Keratinocyte (primary cell): Measurements from ENCODE around the gene HRC. TPM values are rescaled to one million over a fixed set of nuclear protein-coding genes. Genes with fewer than 3 reads are reported as not detected.

Source experiments
- DNase-seq: peaks from one replicate; pipeline ENCODE4 v3.0.0-alpha.2; 2011; ENCODE audit warnings: low read depth, missing footprints, low spot score
- FAIRE-seq: peaks from 2 replicates; lab custom pipeline; 2011; peaks lifted over from hg19 to GRCh38; lab: Jason Lieb, UNC
- H2AFZ ChIP-seq: 2 replicates; pipeline ENCODE4 v1.6.0; 2012; ENCODE audit warnings: low read length, control low read depth, inconsistent platforms; ENCODE audit not compliant: control insufficient read depth
- H3K27ac ChIP-seq: 2 replicates; pipeline ENCODE4 v1.5.1; 2011; ENCODE audit warnings: low read length; ENCODE audit not compliant: control insufficient read depth, insufficient read depth
- H3K27me3 ChIP-seq: 3 replicates; pipeline ENCODE4 v1.6.0; 2011; ENCODE audit warnings: low read length; ENCODE audit not compliant: control insufficient read depth, insufficient read depth; ENCODE audit errors: extremely low read depth
- H3K36me3 ChIP-seq, 2 experiments: 2 replicates in 1 of 2; 3 replicates in 1 of 2; pipeline ENCODE4 v1.5.1; 2011; ENCODE audit warnings: low read length in 2 of 2, mild to moderate bottlenecking in 1 of 2; ENCODE audit not compliant: control insufficient read depth in 2 of 2, insufficient read depth in 2 of 2; ENCODE audit errors: extremely low read depth in 1 of 2
- H3K4me1 ChIP-seq: 3 replicates; pipeline ENCODE4 v1.5.1; 2011; ENCODE audit warnings: low read length; ENCODE audit not compliant: control insufficient read depth, insufficient read depth; ENCODE audit errors: extremely low read depth
- H3K4me2 ChIP-seq: 3 replicates; pipeline ENCODE4 v1.6.0; 2011; ENCODE audit warnings: low read depth, low read length; ENCODE audit not compliant: control insufficient read depth, insufficient read depth; ENCODE audit errors: extremely low read depth
- H3K4me3 ChIP-seq, 3 experiments: fragments of 200-600 bp in 1 of 3; sonication (generic) in 1 of 3; 2 replicates in 2 of 3; 3 replicates in 1 of 3; pipeline ENCODE4 v1.5.1; 2011 to 2016; ENCODE audit warnings: low read length in 3 of 3, mild to moderate bottlenecking in 3 of 3, control low read depth in 2 of 3, inconsistent platforms in 1 of 3, low read depth in 1 of 3, mixed read lengths in 1 of 3, mixed run types in 1 of 3, moderate library complexity in 1 of 3; ENCODE audit not compliant: control insufficient read depth in 2 of 3, insufficient read depth in 2 of 3; ENCODE audit errors: extremely low read depth in 1 of 3
- H3K79me2 ChIP-seq: 2 replicates; pipeline ENCODE4 v1.6.0; 2012; ENCODE audit warnings: low read length; ENCODE audit not compliant: control insufficient read depth, insufficient read depth
- H3K9ac ChIP-seq: 3 replicates; pipeline ENCODE4 v1.6.0; 2011; ENCODE audit warnings: low read length; ENCODE audit not compliant: control insufficient read depth, insufficient read depth; ENCODE audit errors: extremely low read depth
- H3K9me1 ChIP-seq: 3 replicates; pipeline ENCODE4 v1.6.0; 2011; ENCODE audit warnings: low read length; ENCODE audit not compliant: control insufficient read depth, insufficient read depth; ENCODE audit errors: extremely low read depth
- H3K9me3 ChIP-seq: 2 replicates; pipeline ENCODE4 v1.5.1; 2012; ENCODE audit warnings: low read depth, low read length; ENCODE audit not compliant: control insufficient read depth
- H4K20me1 ChIP-seq: 3 replicates; pipeline ENCODE4 v1.6.0; 2011; ENCODE audit warnings: low read length; ENCODE audit not compliant: control insufficient read depth, insufficient read depth; ENCODE audit errors: extremely low read depth
- CTCF ChIP-seq, 3 experiments: IDR thresholded peaks in 1 of 3; conservative IDR thresholded peaks in 1 of 3; optimal IDR thresholded peaks in 1 of 3; 2 replicates in 2 of 3; 3 replicates in 1 of 3; pipeline versions ENCODE3 to v1.5.1; 2011; ENCODE audit warnings: low read length in 3 of 3, mild to moderate bottlenecking in 3 of 3, moderate library complexity in 2 of 3, control low read depth in 1 of 3, inconsistent platforms in 1 of 3; ENCODE audit not compliant: insufficient read depth in 2 of 3; ENCODE audit errors: extremely low read depth in 1 of 3
- EZH2 ChIP-seq: IDR thresholded peaks from one replicate; pipeline ENCODE4 v1.6.1; 2012; ENCODE audit warnings: inconsistent platforms, mild to moderate bottlenecking, low read length, moderate library complexity
- dilution Hi-C: fragments of 300-500 bp; cut with MboI; formaldehyde crosslinking; loops from one replicate; pipeline ENCODE4 v1.7.0; 2020; ENCODE audit warnings: low sequenced_read_pairs; ENCODE audit not compliant: extremely low pct_ligation_motif_present
- polyA plus RNA-seq, 5 experiments: library from polyadenylated mRNA; depleted of rRNA in 3 of 5; stranded (reverse) in 3 of 5; stranded (forward) in 1 of 5; unstranded in 1 of 5; fragments of >200 nt; gene quantifications; 1 replicate in 1 of 5; 2 replicates in 3 of 5; 3 replicates in 1 of 5; pipeline versions ENCODE4 v1.2.1 to v1.2.3, GENCODE V29; 2011 to 2012; ENCODE audit warnings: missing spikeins in 2 of 5, low read depth in 1 of 5, low replicate concordance in 1 of 5

HRC gene
- polyA plus RNA-seq, 1 donor (not counting 4 experiments of a cell fraction or from before 2014, with no cell fraction given) = 0.08 TPM

- Histone ChIP-seq H3K36me3 (peaks cover 0 to 21% of the 10 kb centered on the region in 2 experiments), H4K20me1 (peaks cover 3% of the 10 kb centered on the region), H3K4me2 (no peak overlapping the region), H3K4me1 (no peaks in the 10 kb centered on the region), H2AFZ (no peak overlapping the region), H3K27me3 (no peaks in the 10 kb centered on the region), H3K9me3 (no peaks in the 10 kb centered on the region), H3K27ac (no peak overlapping the region), H3K9me1 (no peaks in the 10 kb centered on the region), H3K9ac (no peak overlapping the region), H3K4me3 (no peak overlapping the region), H3K79me2 (no peaks in the 10 kb centered on the region)
- FAIRE-seq = no peak
- TF ChIP-seq CTCF (optimal IDR thresholded peaks at IDR 0.05 in 1 of 3, IDR thresholded peaks at IDR 0.05 in 1 of 3, conservative IDR thresholded peaks at IDR 0.05 in 1 of 3; ENCODE audit: extremely low read depth in 1 of 3, insufficient read depth in 2 of 3, low read length in 3 of 3) (no peak), EZH2 (no peak)
- dilution Hi-C loops = no loop called here
- DNase-seq = no peak
Measured at GRCh38 chr19:49165865-49166301, 10.7 kb upstream of the HRC start.

DNA sequence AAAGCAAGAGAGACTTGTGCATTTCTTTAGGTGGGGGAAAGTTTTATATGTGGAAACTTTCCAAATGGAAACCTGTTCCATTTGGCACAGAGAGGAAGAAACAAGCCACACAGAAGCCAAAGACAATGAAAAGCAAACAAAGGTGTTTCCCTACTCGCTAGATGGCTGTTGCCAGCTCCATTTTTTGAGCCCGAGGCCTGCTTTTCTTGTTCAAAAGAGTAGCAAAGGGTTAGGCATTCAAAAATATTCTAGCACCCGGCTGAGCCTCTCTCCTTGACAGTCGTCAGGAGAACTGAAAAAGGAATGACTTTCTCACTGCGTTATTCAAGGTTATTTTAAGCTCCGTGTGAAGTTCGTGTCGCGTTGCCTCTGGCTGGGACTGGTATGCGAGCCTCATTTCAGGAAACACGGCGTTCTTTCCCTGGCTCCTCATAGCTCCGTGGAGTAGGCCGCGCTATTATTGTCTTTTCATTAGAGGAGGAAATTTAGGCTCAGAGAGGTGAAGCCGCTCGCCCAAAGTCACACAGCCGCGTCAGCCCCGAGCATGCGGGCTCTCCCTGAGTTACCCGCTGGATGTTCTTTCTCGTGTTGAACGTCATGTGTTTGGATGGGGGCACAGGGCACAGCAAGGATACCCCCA lies 10.0 kb upstream of the HRC start:
- H3K4me3 ChIP-seq = no peak overlapping the region
- no peak for DNase-seq

More for the DNA sequence above, 10.0 kb upstream of the HRC start:
- Histone ChIP-seq H3K27me3 (no peaks in the 10 kb centered on the region), H3K79me2 (no peaks in the 10 kb centered on the region), H3K36me3 (peaks cover 0 to 18% of the 10 kb centered on the region in 2 experiments), H4K20me1 (peaks cover 3% of the 10 kb centered on the region), H3K4me2 (no peak overlapping the region), H3K4me1 (no peaks in the 10 kb centered on the region), H3K9me3 (no peaks in the 10 kb centered on the region), H3K9ac (no peak overlapping the region), H2AFZ (no peak overlapping the region), H3K27ac (no peak overlapping the region), H3K9me1 (no peaks in the 10 kb centered on the region)
- TF ChIP-seq EZH2 = no peak
- no peak for TF ChIP-seq CTCF (optimal IDR thresholded peaks at IDR 0.05 in 1 of 3, IDR thresholded peaks at IDR 0.05 in 1 of 3, conservative IDR thresholded peaks at IDR 0.05 in 1 of 3; ENCODE audit: extremely low read depth in 1 of 3, insufficient read depth in 2 of 3, low read length in 3 of 3)
- dilution Hi-C loops = no loop called here
- FAIRE-seq = no peak
